Right lobe of liver (tissue), 4 donors: Measurements from ENCODE around the gene TTC36.
"Not testable (repeated sequence)": the region's sequence is repeated elsewhere in the genome, so short reads cannot be mapped to it uniquely, and the experiment has no call there.

Experiments used
- CTCF ChIP-seq, 4 donors: fragments of 200-600 bp in 3 of 4; fragments of 450-650 bp in 1 of 4; IDR thresholded peaks; one replicate each; pipeline versions ENCODE4 v1.5.1 to v1.8.0; 2016 to 2022; ENCODE audit warnings: antibody characterized with exemption in 4 of 4, mild to moderate bottlenecking in 2 of 4
- POLR2A ChIP-seq: fragments of 450-650 bp; IDR thresholded peaks from one replicate; pipeline ENCODE4 v1.6.1; 2017; ENCODE audit warnings: antibody characterized with exemption, mild to moderate bottlenecking
- donor health status: DM: no; HTN: no; CAD: no.
- donor health status: DM: no; HTN: no; CAD: no.
- donor health status: DM: no; HTN: yes; CAD: no.

- not testable (repeated sequence) for TF ChIP-seq CTCF (IDR thresholded peaks at IDR 0.05); POLR2A
These were observed 46.0 kb upstream of the TTC36 start for GRCh38 chr11:118481238-118481637.
